Nephron progenitor cell (in vitro differentiated cells): ENCODE data around the gene CSNK1G2.

Experiments
- DNase-seq: peaks from one replicate; pipeline ENCODE4 v3.0.0; 2021
- H3K27ac Mint-ChIP-seq: 2 replicates; pipeline ENCODE4 v1.8.0; 2021; ENCODE audit warnings: mild to moderate bottlenecking, moderate library complexity, mixed read lengths
- H3K27me3 Mint-ChIP-seq: 2 replicates; pipeline ENCODE4 v1.8.0; 2021; ENCODE audit warnings: mild to moderate bottlenecking, low read depth, mixed read lengths; ENCODE audit not compliant: poor library complexity
- H3K36me3 Mint-ChIP-seq: 2 replicates; pipeline ENCODE4 v1.8.0; 2021; ENCODE audit warnings: low read depth, mixed read lengths
- H3K4me1 Mint-ChIP-seq: 2 replicates; pipeline ENCODE4 v1.8.0; 2021; ENCODE audit warnings: mixed read lengths
- H3K4me3 Mint-ChIP-seq: 2 replicates; pipeline ENCODE4 v1.8.0; 2021; ENCODE audit warnings: mild to moderate bottlenecking, moderate library complexity, mixed read lengths
- H3K9me3 Mint-ChIP-seq: 2 replicates; pipeline ENCODE4 v1.8.0; 2021; ENCODE audit warnings: mild to moderate bottlenecking, moderate library complexity, mixed read lengths
- TF ChIP-seq, protein P1 (sequence below): fragments of 200-600 bp; sonication (generic); IDR thresholded peaks from 2 replicates; pipeline ENCODE4 v1.5.0; 2021; ENCODE audit warnings: antibody characterized with exemption

CSNK1G2 gene

DNA sequence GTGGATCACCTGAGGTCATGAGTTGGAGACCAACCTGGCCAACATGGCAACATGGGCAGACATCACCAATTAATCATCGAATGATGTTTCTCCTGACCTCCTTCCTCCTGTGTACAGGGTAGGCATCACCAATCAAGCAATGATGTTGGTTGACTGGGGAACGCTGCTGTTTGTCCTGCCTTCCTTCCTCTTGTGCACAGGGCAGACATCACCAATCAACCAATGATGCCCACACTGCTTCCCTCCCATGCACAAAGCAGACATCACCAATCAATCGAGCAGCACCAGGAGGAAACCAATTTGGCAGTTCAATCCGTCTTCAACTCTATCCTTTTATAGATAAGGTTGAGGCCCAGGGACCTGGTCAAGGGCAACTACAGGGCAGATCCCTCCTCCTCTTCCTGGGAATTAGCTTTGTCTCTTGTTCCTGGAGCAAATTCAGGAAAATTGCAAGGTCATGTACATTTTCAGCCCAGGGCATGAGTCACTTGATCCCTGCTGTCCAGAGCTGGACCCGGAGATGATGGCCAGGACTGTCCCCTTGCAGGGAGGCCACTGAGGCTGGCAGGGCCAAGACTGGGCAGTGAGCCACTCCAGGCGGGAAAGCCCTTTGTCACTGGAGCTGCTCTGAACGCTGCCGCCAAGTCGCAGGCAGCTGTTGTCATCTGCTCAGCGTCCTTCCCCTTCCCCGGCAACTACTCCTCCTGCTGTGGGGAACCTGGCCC, 5.3 kb upstream of the CSNK1G2 start:
- H3K27ac Mint-ChIP-seq: peak overlapping the region; percentile 23
- peaks cover 8% of the 10 kb centered on the region for H3K36me3 Mint-ChIP-seq
- DNase-seq: no peak
- H3K4me3 Mint-ChIP-seq: no peak overlapping the region
- H3K4me1 Mint-ChIP-seq: peaks cover 27% of the 10 kb centered on the region
- TF ChIP-seq, protein P1, sequence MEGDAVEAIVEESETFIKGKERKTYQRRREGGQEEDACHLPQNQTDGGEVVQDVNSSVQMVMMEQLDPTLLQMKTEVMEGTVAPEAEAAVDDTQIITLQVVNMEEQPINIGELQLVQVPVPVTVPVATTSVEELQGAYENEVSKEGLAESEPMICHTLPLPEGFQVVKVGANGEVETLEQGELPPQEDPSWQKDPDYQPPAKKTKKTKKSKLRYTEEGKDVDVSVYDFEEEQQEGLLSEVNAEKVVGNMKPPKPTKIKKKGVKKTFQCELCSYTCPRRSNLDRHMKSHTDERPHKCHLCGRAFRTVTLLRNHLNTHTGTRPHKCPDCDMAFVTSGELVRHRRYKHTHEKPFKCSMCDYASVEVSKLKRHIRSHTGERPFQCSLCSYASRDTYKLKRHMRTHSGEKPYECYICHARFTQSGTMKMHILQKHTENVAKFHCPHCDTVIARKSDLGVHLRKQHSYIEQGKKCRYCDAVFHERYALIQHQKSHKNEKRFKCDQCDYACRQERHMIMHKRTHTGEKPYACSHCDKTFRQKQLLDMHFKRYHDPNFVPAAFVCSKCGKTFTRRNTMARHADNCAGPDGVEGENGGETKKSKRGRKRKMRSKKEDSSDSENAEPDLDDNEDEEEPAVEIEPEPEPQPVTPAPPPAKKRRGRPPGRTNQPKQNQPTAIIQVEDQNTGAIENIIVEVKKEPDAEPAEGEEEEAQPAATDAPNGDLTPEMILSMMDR: no peak
- H3K9me3 Mint-ChIP-seq: peaks cover 22% of the 10 kb centered on the region
- peaks cover 8% of the 10 kb centered on the region for H3K27me3 Mint-ChIP-seq

DNA sequence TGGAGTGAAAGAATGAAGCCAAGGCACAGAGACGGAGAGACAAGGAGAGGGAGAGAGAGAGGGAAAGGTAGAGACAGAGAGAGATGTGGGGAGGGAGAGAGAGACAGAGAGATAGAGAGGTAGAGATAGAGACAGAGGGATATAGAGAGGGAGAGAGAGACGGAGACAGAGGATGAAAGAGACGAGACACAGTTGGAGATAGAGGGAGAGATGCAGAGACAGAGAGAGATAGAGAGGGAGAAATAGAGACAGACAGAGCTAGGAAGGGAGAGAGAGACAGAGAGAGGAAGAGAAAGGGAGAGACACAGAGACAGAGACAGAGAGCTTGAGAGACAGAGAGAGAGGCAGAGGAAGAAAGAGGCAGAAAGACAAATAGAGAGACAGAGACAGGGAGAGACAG, 4.5 kb upstream of the CSNK1G2 start:
- TF ChIP-seq, protein P1: no peak
- no peak for DNase-seq
- Mint-ChIP-seq H3K36me3 (peaks cover 8% of the 10 kb centered on the region), H3K27me3 (peaks cover 8% of the 10 kb centered on the region), H3K9me3 (peaks cover 21% of the 10 kb centered on the region), H3K4me3 (no peak overlapping the region), H3K4me1 (peaks cover 27% of the 10 kb centered on the region), H3K27ac (peak overlapping the region; percentile 28)

DNA sequence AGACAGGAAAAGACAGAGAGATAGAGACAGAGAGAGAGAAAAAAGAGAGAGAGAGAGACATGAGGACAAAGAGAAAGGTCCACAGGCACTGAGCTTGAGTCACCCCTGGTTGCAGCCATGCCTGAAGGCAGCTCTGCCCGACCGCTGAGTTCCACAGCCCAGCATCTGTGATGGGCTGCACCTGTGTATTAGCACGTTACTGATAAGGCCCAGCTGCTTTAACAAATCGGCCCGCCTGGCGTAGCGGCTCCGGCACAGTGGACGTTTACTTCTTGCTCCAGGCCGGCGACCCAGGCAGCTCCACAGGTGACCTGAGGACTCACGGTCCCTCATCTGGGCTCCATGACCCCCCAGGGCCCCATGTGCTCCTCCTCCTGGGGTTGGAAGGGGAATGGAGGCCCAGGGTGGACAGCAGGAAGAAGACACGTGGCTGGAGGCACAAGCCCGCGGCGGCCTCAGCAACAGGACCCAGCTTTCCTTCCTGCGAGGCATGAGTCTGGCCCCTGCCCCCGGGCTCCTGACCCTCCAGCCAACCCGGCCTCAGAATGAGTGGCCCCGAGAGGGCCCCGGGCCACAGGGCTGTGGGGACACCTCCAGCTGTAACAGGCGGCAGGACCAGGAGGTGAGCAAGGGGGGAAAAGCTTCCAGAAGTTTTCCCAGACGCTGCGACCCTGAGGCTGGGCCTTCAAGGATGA, 3.9 kb upstream of the CSNK1G2 start:
- peaks cover 27% of the 10 kb centered on the region for H3K4me1 Mint-ChIP-seq
- peaks cover 5% of the 10 kb centered on the region for H3K36me3 Mint-ChIP-seq
- TF ChIP-seq, protein P1: no peak
- peaks cover 4% of the 10 kb centered on the region for H3K27me3 Mint-ChIP-seq
- peak overlapping the region; percentile 39 for H3K27ac Mint-ChIP-seq
- no peak overlapping the region for H3K4me3 Mint-ChIP-seq
- no peak for DNase-seq
- peaks cover 16% of the 10 kb centered on the region for H3K9me3 Mint-ChIP-seq

DNA sequence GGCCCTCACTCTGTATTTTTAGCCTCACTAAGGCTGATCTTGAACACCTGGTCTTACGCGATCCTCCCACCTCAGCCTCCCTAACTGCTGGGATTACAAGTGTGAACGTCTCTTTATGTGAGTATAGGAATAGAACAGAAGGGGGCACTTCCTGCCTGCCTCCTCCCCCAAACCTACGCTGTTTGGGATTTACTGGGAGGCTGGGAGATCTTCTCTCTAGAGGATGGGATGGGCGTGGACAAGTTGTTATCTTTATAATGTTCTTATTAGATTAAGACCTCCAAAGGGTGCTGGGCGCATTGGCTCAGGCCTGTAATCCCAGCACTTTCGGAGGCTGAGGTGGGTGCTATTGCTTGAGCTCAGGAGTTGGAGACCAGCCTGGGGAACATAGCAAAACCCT, 2.9 kb upstream of the CSNK1G2 start:
- Mint-ChIP-seq H3K27me3 (peaks cover 4% of the 10 kb centered on the region), H3K9me3 (peaks cover 12% of the 10 kb centered on the region), H3K4me3 (peak overlapping the region; percentile 16), H3K36me3 (peaks cover 5% of the 10 kb centered on the region), H3K4me1 (peaks cover 32% of the 10 kb centered on the region), H3K27ac (peak overlapping the region; percentile 22)
- no peak for DNase-seq
- TF ChIP-seq, protein P1: no peak

DNA sequence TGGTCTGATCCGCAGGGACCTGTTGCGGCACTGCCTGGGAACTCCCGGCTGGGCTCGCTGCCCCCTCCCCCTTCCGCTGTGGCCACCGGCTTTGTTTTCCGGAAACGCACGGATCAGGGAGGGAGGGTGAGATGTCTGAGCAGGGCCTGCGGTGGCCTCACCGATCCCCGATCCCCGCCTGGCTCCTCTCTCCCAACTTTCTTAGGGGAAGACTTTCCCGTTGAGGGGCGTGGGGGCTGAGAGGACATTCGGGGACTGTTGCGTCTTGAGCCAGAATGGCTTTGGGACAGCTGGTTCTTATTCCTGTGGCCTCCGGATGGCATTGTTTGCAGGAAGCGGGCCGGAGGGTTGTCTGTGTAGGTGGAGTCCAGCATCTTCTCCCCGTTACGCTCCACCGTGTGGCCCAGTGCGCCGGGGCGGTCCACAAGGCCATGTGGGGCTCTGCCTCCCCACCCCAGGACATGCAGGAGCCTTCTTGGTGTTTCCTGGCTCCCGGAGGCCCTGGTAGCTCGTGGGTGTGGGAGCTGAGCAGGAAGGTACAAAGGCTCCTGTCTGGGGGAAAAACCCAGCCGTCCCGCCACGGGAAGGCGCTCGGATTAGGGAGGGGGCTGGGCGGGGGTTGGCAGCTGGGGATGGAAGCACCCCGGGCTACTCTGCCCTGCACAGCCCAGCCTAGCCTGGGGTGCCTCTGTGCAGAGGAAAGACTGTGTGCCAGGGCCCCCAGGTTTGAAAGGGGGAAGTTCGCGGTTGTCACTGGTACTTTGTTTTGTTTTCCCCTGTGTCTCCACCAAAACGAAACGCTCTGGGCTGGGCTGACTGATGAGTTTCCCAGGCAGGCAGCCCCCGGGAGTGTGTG, 1.3 kb downstream of the CSNK1G2 start:
- Mint-ChIP-seq H3K9me3 (no peaks in the 10 kb centered on the region), H3K27ac (peak overlapping the region; percentile 96), H3K36me3 (peaks cover 4% of the 10 kb centered on the region), H3K4me1 (peaks cover 28% of the 10 kb centered on the region), H3K27me3 (no peaks in the 10 kb centered on the region), H3K4me3 (peak overlapping the region; percentile 93)
- DNase-seq: peak; percentile 82
- TF ChIP-seq, protein P1: no peak
